Activated CD8-positive, alpha-beta T cell treated with anti-CD3 and anti-CD28 coated beads for 36 hours (primary cell): ENCODE measurements around the gene CACNG3. TPM values are rescaled to one million over a fixed set of nuclear protein-coding genes. Genes with fewer than 3 reads are reported as not detected.

Experiments
- ATAC-seq: fragments of 200-7000 bp; cut with Tn5 transposase; one replicate; pipeline ENCODE4 v1.10.0; 2021; ENCODE audit warnings: mild to moderate bottlenecking, moderate library complexity
- CTCF ChIA-PET: fragments of 350-600 bp; sonication (Branson Sonifier 250); formaldehyde crosslinking; loops from one replicate; lab custom pipeline; 2021; ENCODE audit warnings: antibody characterized with exemption; lab: Charles Lee
- POLR2A ChIA-PET: fragments of 350-600 bp; sonication (Branson Sonifier 250); formaldehyde crosslinking; loops from one replicate; lab custom pipeline; 2021; ENCODE audit warnings: antibody characterized with exemption; lab: Charles Lee
- DNase-seq: peaks from one replicate; pipeline ENCODE4 v3.0.0-alpha.2; 2020
- H3K27ac Mint-ChIP-seq: one replicate; pipeline ENCODE4 v1.8.0; 2021; ENCODE audit warnings: mild to moderate bottlenecking, mixed read lengths
- H3K27me3 Mint-ChIP-seq: one replicate; pipeline ENCODE4 v1.8.0; 2021; ENCODE audit warnings: mixed read lengths
- H3K36me3 Mint-ChIP-seq: one replicate; pipeline ENCODE4 v1.8.0; 2021; ENCODE audit warnings: low read depth, mixed read lengths
- H3K4me1 Mint-ChIP-seq: one replicate; pipeline ENCODE4 v1.8.0; 2021; ENCODE audit warnings: low read depth, mixed read lengths
- H3K4me3 Mint-ChIP-seq: one replicate; pipeline ENCODE4 v1.8.0; 2021; ENCODE audit warnings: mild to moderate bottlenecking, moderate library complexity, mixed read lengths
- H3K9me3 Mint-ChIP-seq: one replicate; pipeline ENCODE4 v1.8.0; 2021; ENCODE audit warnings: mixed read lengths
- CTCF ChIP-seq: fragments of 200-600 bp; IDR thresholded peaks from one replicate; pipeline ENCODE4 v1.8.0; 2022; ENCODE audit warnings: antibody characterized with exemption, mild to moderate bottlenecking
- intact Hi-C: fragments of 100-400 bp; cut with micrococcal nuclease; formaldehyde crosslinking; loops from one replicate; pipeline ENCODE4 v1.10.0; 2022
- total RNA-seq, 2 experiments: library from RNA; stranded (reverse); gene quantifications; one replicate each; pipeline ENCODE4 v1.2.3, GENCODE V29; 2021

Gene CACNG3
- total RNA-seq, 2 experiments from 2014 or later = not detected

GRCh38 chr16:24217461-24217860 lies 38.7 kb upstream of the CACNG3 start:
- Mint-ChIP-seq H3K27ac (no peak overlapping the region), H3K36me3 (peaks cover 52% of the 10 kb centered on the region), H3K27me3 (no peaks in the 10 kb centered on the region), H3K4me1 (no peaks in the 10 kb centered on the region), H3K4me3 (no peak overlapping the region), H3K9me3 (peaks cover 4% of the 10 kb centered on the region)
- no peak for TF ChIP-seq CTCF
- no peak for ATAC-seq
- ChIA-PET CTCF (interaction anchor here (1.4 kb wide), 1 partner anchor 9 kb away, joined by 3 read pairs; no protein-coding TSS in a partner anchor), POLR2A (no interaction called here)
- intact Hi-C loops = no loop called here
- no peak for DNase-seq

GRCh38 chr16:24218299-24218698 lies 37.8 kb upstream of the CACNG3 start:
- no peak for TF ChIP-seq CTCF
- no peaks in the 10 kb centered on the region for H3K4me1 Mint-ChIP-seq
- H3K36me3 Mint-ChIP-seq = peaks cover 51% of the 10 kb centered on the region
- H3K4me3 Mint-ChIP-seq = no peak overlapping the region
- DNase-seq (no peak), ATAC-seq (no peak)
- no peaks in the 10 kb centered on the region for H3K27me3 Mint-ChIP-seq
- CTCF ChIA-PET = interaction anchor here (1.4 kb wide), 1 partner anchor 8 kb away, joined by 3 read pairs; no protein-coding TSS in a partner anchor
- intact Hi-C loops = no loop called here
- no peak overlapping the region for H3K27ac Mint-ChIP-seq
- POLR2A ChIA-PET = no interaction called here
- H3K9me3 Mint-ChIP-seq = peaks cover 4% of the 10 kb centered on the region

- no peaks in the 10 kb centered on the region for H3K27me3 Mint-ChIP-seq
- H3K4me3 Mint-ChIP-seq = no peak overlapping the region
- H3K27ac Mint-ChIP-seq = no peak overlapping the region
- H3K36me3 Mint-ChIP-seq = peaks cover 37% of the 10 kb centered on the region
- intact Hi-C loops = no loop called here
- peaks cover 4% of the 10 kb centered on the region for H3K9me3 Mint-ChIP-seq
- H3K4me1 Mint-ChIP-seq = no peaks in the 10 kb centered on the region
- DNase-seq (no peak), ATAC-seq (no peak)
- TF ChIP-seq CTCF = no peak
- CTCF ChIA-PET = interaction anchor here (0.6 kb wide), 1 partner anchor 513 kb away, joined by 3 read pairs; no protein-coding TSS in a partner anchor
- POLR2A ChIA-PET = interaction anchor here (0.6 to 1.0 kb wide), 2 partner anchors 11 to 134 kb away, joined by 3 to 5 read pairs; no protein-coding TSS in a partner anchor
Measured at GRCh38 chr16:24221219-24221618, 34.9 kb upstream of the CACNG3 start.

- POLR2A ChIA-PET = no interaction called here
- no peak for DNase-seq
- no peak for ATAC-seq
- no peak overlapping the region for H3K4me3 Mint-ChIP-seq
- H3K36me3 Mint-ChIP-seq = no peaks in the 10 kb centered on the region
- intact Hi-C loops = no loop called here
- H3K9me3 Mint-ChIP-seq = no peaks in the 10 kb centered on the region
- CTCF ChIA-PET = no interaction called here
- H3K27me3 Mint-ChIP-seq = peaks cover 3% of the 10 kb centered on the region
- H3K27ac Mint-ChIP-seq = no peak overlapping the region
- no peaks in the 10 kb centered on the region for H3K4me1 Mint-ChIP-seq
- no peak for TF ChIP-seq CTCF
Measured at GRCh38 chr16:24228514-24228913, 27.6 kb upstream of the CACNG3 start.

- H3K36me3 Mint-ChIP-seq = peaks cover 1% of the 10 kb centered on the region
- intact Hi-C loops = no loop called here
- CTCF ChIA-PET = no interaction called here
- ATAC-seq (no peak), DNase-seq (no peak)
- H3K4me3 Mint-ChIP-seq = no peak overlapping the region
- POLR2A ChIA-PET = no interaction called here
- peaks cover 4% of the 10 kb centered on the region for H3K9me3 Mint-ChIP-seq
- no peak for TF ChIP-seq CTCF
- no peaks in the 10 kb centered on the region for H3K4me1 Mint-ChIP-seq
- H3K27ac Mint-ChIP-seq = no peak overlapping the region
- peaks cover 9% of the 10 kb centered on the region for H3K27me3 Mint-ChIP-seq
Measured at GRCh38 chr16:24232936-24233335, 23.2 kb upstream of the CACNG3 start.
